ENCODE results near the gene ITPR2. TPM values are rescaled to one million over a fixed set of nuclear protein-coding genes. Genes with fewer than 3 reads are reported as not detected.

The ITPR2 gene
- total and polyA plus RNA-seq, 2 experiments from 2014 or later = 5.0 to 9.1 TPM

GRCh38 chr12:26573225-26573909, 259.6 kb downstream of the ITPR2 start:
- in situ Hi-C loops (cut with MboI) = no loop called here
- H3K36me3 ChIP-seq (ENCODE audit: low read depth) = no peaks in the 10 kb centered on the region

GRCh38 chr12:26572137-26572536, 260.9 kb downstream of the ITPR2 start:
- DNase-seq = no peak
- in situ Hi-C loops (cut with MboI) = no loop called here
- Histone ChIP-seq H3F3A (ENCODE audit: insufficient read depth) (no peaks in the 10 kb centered on the region), H3K79me2 (ENCODE audit: insufficient read depth) (no peaks in the 10 kb centered on the region), H2AFZ (no peak overlapping the region), H3K36me3 (ENCODE audit: low read depth) (no peaks in the 10 kb centered on the region), H3K4me1 (ENCODE audit: insufficient read depth) (no peaks in the 10 kb centered on the region), H3K27me3 (replicated peaks; ENCODE audit: insufficient read depth) (no peaks in the 10 kb centered on the region), H3K9me3 (ENCODE audit: low read depth) (no peaks in the 10 kb centered on the region), H3K4me2 (ENCODE audit: unreplicated experiment) (no peak overlapping the region), H3K9me2 (ENCODE audit: insufficient read depth) (no peaks in the 10 kb centered on the region), H3K9ac (no peak overlapping the region), H3K4me3 (no peak overlapping the region), H3K27ac (no peak overlapping the region), H4K20me1 (ENCODE audit: insufficient read depth) (no peaks in the 10 kb centered on the region)
- WGBS, 2 experiments (ENCODE audit: low coverage in 1 of 2, low lambda C conversion rate in 2 of 2, missing lambda C conversion rate in 2 of 2) = 6 to 11% methylated on average over 1 of the region's 1 CpG
- no peak for TF ChIP-seq EZH2phosphoT487 (IDR thresholded peaks at IDR 0.05; ENCODE audit: insufficient read depth, low read depth)
- no peak for TF ChIP-seq EZH2 (IDR thresholded peaks at IDR 0.05; ENCODE audit: insufficient read depth, poor library complexity, severe bottlenecking)

More at GRCh38 chr12:26573225-26573909, 259.6 kb downstream of the ITPR2 start:
- Histone ChIP-seq H3K27ac (no peak overlapping the region), H3F3A (ENCODE audit: insufficient read depth) (no peaks in the 10 kb centered on the region), H3K9ac (no peak overlapping the region), H3K79me2 (ENCODE audit: insufficient read depth) (no peaks in the 10 kb centered on the region), H3K9me3 (ENCODE audit: low read depth) (no peaks in the 10 kb centered on the region), H4K20me1 (ENCODE audit: insufficient read depth) (no peaks in the 10 kb centered on the region), H3K4me1 (ENCODE audit: insufficient read depth) (no peaks in the 10 kb centered on the region), H3K4me3 (no peak overlapping the region), H3K27me3 (replicated peaks; ENCODE audit: insufficient read depth) (no peaks in the 10 kb centered on the region), H2AFZ (no peak overlapping the region), H3K9me2 (ENCODE audit: insufficient read depth) (no peaks in the 10 kb centered on the region), H3K4me2 (ENCODE audit: unreplicated experiment) (no peak overlapping the region)
- WGBS, 2 experiments (ENCODE audit: low coverage in 1 of 2, low lambda C conversion rate in 2 of 2, missing lambda C conversion rate in 2 of 2) = 96 to 100% methylated on average over 1 of the region's 1 CpG
- TF ChIP-seq EZH2 (IDR thresholded peaks at IDR 0.05; ENCODE audit: insufficient read depth, poor library complexity, severe bottlenecking) (no peak), EZH2phosphoT487 (IDR thresholded peaks at IDR 0.05; ENCODE audit: insufficient read depth, low read depth) (no peak)
- DNase-seq = no peak

- Histone ChIP-seq H3K4me2 (ENCODE audit: unreplicated experiment) (no peak overlapping the region), H3K9me3 (ENCODE audit: low read depth) (no peaks in the 10 kb centered on the region), H3K9ac (no peak overlapping the region), H2AFZ (no peak overlapping the region), H3F3A (ENCODE audit: insufficient read depth) (no peaks in the 10 kb centered on the region; the same call in 1 of the 2 replicates), H3K4me3 (no peak overlapping the region), H3K27me3 (replicated peaks; ENCODE audit: insufficient read depth) (no peaks in the 10 kb centered on the region), H3K9me2 (ENCODE audit: insufficient read depth) (no peaks in the 10 kb centered on the region), H3K79me2 (ENCODE audit: insufficient read depth) (no peaks in the 10 kb centered on the region), H3K4me1 (ENCODE audit: insufficient read depth) (no peaks in the 10 kb centered on the region), H4K20me1 (ENCODE audit: insufficient read depth) (no peaks in the 10 kb centered on the region), H3K27ac (no peak overlapping the region), H3K36me3 (ENCODE audit: low read depth) (no peaks in the 10 kb centered on the region)
- 90 to 94% methylated on average over 3 of the region's 3 CpGs for WGBS, 2 experiments (ENCODE audit: low coverage in 1 of 2, low lambda C conversion rate in 2 of 2, missing lambda C conversion rate in 2 of 2)
- DNase-seq = no peak
- TF ChIP-seq EZH2 (IDR thresholded peaks at IDR 0.05; ENCODE audit: insufficient read depth, poor library complexity, severe bottlenecking) = no peak
- no peak for TF ChIP-seq EZH2phosphoT487 (IDR thresholded peaks at IDR 0.05; ENCODE audit: insufficient read depth, low read depth)
- in situ Hi-C loops (cut with MboI) = no loop called here
Observed at GRCh38 chr12:26571560-26571959, 261.4 kb downstream of the ITPR2 start.

GRCh38 chr12:26567126-26567525, 265.9 kb downstream of the ITPR2 start:
- Histone ChIP-seq H3K9ac (no peak overlapping the region), H3K4me1 (ENCODE audit: insufficient read depth) (no peaks in the 10 kb centered on the region), H3K4me2 (ENCODE audit: unreplicated experiment) (no peak overlapping the region), H3K36me3 (ENCODE audit: low read depth) (no peaks in the 10 kb centered on the region), H3K4me3 (no peak overlapping the region), H4K20me1 (ENCODE audit: insufficient read depth) (no peaks in the 10 kb centered on the region), H3K27me3 (replicated peaks; ENCODE audit: insufficient read depth) (no peaks in the 10 kb centered on the region), H3K9me2 (ENCODE audit: insufficient read depth) (no peaks in the 10 kb centered on the region), H3K79me2 (ENCODE audit: insufficient read depth) (no peaks in the 10 kb centered on the region), H2AFZ (no peak overlapping the region), H3K9me3 (ENCODE audit: low read depth) (no peaks in the 10 kb centered on the region), H3F3A (ENCODE audit: insufficient read depth) (no peaks in the 10 kb centered on the region; the same call in 1 of the 2 replicates), H3K27ac (no peak overlapping the region)
- WGBS, 2 experiments (ENCODE audit: low coverage in 1 of 2, low lambda C conversion rate in 2 of 2, missing lambda C conversion rate in 2 of 2) = 21 to 22% methylated on average over 2 of the region's 2 CpGs
- TF ChIP-seq EZH2 (IDR thresholded peaks at IDR 0.05; ENCODE audit: insufficient read depth, poor library complexity, severe bottlenecking) (no peak), EZH2phosphoT487 (IDR thresholded peaks at IDR 0.05; ENCODE audit: insufficient read depth, low read depth) (no peak)
- DNase-seq = no peak
- in situ Hi-C loops (cut with MboI) = no loop called here
